Measurements from ENCODE around the gene KCNH6.

GRCh38 chr17:63558441-63558840 lies 35.3 kb downstream of the KCNH6 start:
- TF ChIP-seq CTCF (IDR thresholded peaks at IDR 0.05): no peak
- no peak for TF ChIP-seq POLR2A (IDR thresholded peaks at IDR 0.05)

Measured in lower leg skin (tissue), 3 donors.